Measurements from ENCODE around the gene MED26.

MED26 gene

GRCh38 chr19:16612636-16613035 lies 15.4 kb downstream of the MED26 start:
- DNase-seq = no peak

DNA sequence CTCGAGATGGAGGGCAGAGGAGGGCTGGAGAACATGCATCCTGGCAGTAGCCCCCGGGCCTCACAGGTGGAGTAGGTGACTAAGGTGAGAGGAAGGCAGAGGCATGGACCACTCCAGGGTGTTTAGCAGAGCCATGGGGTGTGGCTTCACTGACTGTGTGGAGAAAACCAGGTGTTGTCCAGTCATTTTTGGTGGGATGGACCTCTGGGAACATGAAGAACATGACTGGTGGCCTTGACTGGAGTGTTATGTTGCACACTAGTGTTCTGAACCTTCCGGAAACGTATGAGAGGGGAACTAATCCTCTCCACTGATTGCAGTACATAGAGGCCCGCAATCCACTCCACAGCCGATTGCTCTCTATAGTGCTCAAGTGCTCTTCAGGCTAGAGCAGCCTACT lies 16.9 kb downstream of the MED26 start:
- DNase-seq = no peak

DNA sequence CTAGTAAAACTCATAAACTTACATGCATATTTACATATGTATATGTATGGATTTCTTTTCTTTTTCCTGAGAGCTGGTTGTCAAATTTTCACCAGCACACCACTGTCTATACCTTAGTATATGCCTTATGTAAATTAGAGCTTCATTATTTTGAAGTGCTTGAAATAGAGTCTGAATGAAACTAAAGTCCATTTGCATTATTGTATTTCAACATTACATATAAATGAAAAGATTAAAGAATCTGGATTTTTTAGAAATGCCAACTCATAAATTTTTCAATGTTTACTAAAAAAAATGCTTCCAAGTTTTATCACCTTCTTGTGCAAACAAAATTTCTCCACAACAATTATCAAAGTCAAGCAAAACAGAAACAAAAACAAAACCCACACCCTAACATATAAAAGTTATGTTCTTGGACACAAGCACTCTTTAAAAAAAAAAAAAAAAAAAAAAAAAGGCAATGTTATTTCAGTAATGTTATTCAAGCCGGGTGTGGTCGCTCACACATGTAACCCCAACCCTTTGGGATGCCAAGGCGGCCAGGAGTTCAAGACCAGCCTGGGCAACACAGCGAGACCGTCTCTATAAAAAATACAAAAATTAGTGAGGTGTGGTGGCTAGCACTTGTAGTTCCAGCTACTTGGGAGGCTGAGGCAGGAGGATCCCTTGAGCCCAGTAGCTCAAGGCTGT lies 18.3 kb downstream of the MED26 start:
- DNase-seq = no peak

DNA sequence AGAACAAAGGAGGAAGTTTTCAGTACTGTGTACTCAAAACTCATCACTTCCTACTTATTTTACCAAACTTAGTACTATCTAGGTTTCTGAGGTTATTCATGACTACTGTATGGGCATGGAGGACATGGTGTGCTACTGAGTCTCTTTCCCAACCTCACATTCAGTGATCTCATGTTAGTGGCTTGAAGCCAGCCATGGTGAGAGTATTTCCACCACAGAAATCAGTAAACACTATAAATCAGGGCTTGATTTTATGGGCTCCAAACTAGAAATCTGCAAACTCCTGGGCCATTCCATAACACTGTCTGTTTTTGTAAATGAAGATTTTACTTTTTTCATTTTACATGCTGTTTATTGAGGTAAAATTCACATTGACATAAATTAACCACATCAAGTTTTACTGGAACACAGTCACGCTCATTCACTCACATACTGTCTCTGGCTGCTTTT lies 19.7 kb downstream of the MED26 start:
- DNase-seq = no peak

DNA sequence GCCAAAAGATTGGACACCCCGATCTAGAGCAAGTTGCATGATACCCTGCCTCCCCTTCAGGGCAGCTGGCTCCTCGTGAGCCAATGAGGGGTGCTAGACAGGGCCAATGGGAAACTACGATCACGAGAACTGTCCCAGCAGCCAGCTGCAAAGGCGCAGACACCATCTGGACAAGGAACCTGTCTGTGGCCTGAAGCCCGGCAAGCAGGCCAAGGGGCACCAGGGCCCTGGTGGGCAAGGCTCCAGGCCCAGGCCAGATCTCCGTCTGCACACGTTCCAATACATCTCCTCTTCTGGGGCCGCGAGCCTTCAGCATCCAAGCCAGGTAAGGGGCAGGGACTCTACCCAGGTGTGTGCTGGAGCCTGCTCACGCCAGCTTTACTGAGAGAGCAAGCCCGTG lies 20.2 kb downstream of the MED26 start:
- no peak for DNase-seq

GRCh38 chr19:16605553-16605994 lies 22.4 kb downstream of the MED26 start:
- no peak for DNase-seq

GRCh38 chr19:16605115-16605514 lies 22.9 kb downstream of the MED26 start:
- DNase-seq = no peak

GRCh38 chr19:16604615-16605014 lies 23.4 kb downstream of the MED26 start:
- no peak for DNase-seq

- DNase-seq = no peak
Measured at GRCh38 chr19:16603090-16603489, 24.9 kb downstream of the MED26 start.

DNA sequence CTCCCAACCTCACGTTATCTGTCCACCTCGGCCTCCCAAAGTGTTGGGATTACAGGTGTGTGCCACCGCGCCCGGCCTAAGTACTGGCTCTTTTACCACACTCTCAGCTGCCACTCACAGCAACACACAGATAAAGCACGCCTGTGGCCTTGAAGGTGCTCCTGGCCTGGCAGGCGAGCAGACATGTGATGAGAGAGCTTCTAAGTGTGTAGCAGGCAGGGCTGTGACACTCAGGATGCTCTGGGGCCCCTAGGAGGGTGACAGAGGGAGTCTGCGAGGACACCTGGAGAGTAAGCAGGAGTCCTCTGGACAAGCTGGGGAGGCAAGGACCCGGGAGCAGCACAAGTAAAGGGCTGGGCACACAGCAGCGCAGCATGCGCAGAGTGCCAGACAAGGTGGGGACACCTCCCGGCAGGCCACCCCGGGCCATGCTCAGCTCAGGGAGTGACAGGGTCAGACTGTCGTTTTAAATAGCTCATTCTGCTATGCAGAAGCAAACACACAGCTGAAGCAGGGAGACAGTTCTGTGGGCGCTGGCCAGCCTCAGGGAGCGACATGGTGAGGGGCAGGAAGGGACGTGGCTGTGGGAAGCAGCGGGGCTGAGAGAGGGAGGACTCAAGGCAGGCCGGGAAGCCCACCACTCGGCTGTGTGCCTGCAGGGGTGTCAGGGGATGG lies 26.5 kb downstream of the MED26 start:
- no peak for DNase-seq

DNA sequence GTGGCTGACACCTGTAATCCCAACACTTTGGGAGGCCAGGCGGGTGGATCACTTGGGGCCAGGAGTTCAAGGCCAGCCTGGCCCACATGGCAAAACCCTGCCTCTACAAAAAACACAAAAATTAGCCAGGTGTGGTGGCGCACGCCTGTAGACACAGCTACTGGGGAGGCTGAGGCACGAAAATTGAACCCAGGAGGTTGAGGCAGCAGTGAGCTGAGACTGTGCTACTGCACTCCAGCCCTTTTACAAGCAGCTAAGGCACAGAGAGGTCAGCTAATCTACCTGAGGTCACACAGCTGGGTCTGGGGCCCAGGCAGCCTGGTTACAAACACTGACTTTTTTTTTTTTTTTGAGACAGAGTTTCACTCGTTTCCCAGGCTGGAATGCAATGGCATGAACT lies 27.2 kb downstream of the MED26 start:
- no peak for DNase-seq

- DNase-seq = no peak
Measured at GRCh38 chr19:16599655-16600346, 28.2 kb downstream of the MED26 start.

- DNase-seq = no peak
Measured at GRCh38 chr19:16598848-16599247, 29.2 kb downstream of the MED26 start.

DNA sequence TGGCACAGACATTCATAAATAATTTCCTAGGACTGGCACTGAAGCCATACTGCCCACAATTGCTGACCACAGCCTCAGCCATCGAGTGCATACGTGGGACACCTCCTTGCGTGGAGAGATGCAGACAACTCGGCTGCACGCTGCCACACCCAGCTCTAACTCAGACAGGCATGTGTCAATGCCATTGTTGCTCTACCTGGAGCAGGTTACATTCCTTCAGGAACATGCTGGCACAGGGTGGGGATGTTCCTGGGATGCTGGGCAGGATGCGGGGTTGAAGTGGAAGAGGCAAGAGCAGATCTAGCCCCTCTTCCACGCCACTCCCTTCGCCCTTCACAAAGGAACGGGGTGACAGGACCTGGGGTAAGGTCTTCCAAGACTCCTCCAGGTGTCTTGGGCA lies 31.6 kb downstream of the MED26 start:
- no peak for DNase-seq

DNA sequence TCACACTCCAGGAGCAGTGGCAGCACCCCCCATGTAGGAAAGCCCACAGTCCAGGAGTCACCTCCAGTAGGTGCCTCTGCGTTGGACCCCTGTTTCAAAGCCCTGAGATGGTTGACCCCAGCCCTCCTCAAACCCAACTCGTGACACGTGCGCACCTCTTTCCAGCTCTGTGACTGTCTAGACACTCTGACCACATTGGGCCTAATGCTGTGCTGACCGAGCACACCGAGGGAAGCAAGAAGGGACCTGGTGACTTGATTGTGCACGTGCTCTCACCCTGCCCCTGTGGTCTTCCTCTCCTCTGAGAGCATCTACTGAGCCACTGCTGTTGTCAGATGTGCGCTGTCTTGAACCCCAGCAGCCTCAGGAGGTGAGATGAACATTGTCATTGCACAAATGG lies 32.9 kb downstream of the MED26 start:
- no peak for DNase-seq

DNA sequence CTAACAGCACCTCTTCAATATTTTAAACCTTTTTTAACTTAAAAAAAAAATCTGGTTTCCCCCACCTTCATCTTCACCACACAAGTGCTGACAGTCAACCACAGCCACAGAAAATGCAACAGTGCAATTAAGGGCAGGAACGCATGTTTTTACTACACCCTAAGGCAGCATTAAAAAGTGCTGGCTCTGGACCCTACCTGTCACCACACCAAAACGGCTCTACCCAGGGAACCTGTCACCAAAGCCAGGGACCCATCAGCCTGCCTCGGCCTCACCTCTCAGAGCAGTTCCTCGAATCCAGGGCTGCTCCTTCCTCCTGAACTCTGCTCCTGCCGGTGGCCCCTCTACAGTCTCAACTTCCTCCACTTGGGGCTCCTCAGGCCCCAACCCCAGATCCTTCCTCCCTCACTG lies 33.3 kb downstream of the MED26 start:
- peak; percentile 40 for DNase-seq

GRCh38 chr19:16594131-16594586 lies 33.8 kb downstream of the MED26 start:
- peak; percentile 44 for DNase-seq

DNA sequence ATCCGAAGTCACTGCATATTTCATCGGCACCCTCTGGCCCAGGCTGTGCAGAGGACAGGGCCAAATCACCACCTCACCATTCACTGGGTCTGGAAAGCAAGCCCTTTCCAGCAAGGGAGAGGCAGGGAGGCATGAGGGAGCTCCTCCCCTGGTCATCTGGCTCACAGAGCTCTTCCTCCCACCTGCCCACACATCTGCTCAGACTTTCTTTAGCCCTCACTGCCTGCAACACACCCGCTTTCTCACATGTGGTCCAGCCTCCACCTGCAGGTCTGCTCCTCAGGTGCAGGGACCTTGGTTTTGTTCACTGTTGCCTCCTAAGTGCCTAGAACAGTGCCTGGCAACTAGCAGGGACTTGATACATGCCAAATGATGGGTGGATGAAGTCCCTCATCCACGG lies 34.8 kb downstream of the MED26 start:
- no peak for DNase-seq

- no peak for DNase-seq
Measured at GRCh38 chr19:16591803-16592556, 36.0 kb downstream of the MED26 start.

DNA sequence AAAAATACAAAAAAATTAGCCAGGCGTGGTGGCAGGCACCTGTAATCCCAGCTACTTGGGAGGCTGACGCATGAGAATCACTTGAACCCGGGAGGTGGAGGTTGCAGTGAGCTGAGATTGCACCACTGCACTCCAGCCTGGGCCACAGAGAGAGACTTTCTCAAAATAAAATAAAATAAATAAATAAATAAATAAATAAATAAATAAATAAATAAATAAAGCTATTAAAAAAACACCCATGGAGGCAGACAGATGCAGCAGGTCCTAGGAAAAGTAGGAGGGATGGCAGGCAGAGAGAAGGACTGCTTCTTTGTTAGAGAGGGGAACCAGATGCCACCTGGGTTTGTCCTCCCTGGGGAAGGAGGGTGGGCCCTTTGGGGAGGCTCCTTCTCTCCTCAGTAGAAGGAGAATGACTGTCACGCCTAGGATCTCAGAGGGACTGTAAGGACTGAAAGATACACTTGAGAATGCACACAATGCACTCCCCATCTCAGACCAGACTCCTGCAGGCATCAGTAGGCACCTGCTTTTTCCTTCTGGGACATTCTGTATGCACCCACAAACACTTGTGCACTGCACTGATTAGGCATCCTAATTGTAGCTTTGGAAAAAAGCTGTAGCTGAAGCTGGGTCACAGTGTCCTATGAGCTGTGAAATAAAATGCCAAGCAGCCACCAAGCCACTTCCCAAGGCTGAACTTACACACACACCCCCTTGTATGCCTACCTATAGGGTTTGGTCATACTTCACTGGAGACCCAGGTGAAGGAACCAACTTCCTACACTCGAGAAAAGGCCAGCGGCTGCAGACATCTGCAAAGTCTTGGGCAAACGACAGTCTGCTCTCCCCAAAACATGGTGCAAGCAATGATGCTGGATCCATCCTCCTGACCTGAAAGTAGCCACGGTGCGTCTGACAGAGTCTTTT lies 36.9 kb downstream of the MED26 start:
- no peak for DNase-seq

GRCh38 chr19:16589917-16590316 lies 38.1 kb downstream of the MED26 start:
- no peak for DNase-seq

All from CD4-positive, alpha-beta T cell treated with Interleukin-6 for 4 hours (primary cell).